ENCODE data around the gene FAM81A.
"Not testable (repeated sequence)": the region's sequence is repeated elsewhere in the genome, so short reads cannot be mapped to it uniquely, and the experiment has no call there.

FAM81A gene

GRCh38 chr15:59398220-59398619 lies 39.8 kb upstream of the FAM81A start:
- DNase-seq (ENCODE audit: low read depth), result no peak
- no peak overlapping the region for H3K4me3 ChIP-seq (ENCODE audit: low read depth, low read length)
- no peak for TF ChIP-seq CTCF (IDR thresholded peaks at IDR 0.05; ENCODE audit: control insufficient read depth, extremely low read depth, insufficient read depth)

- DNase-seq (ENCODE audit: low read depth), result no peak
- no peak for TF ChIP-seq CTCF (IDR thresholded peaks at IDR 0.05; ENCODE audit: control insufficient read depth, extremely low read depth, insufficient read depth)
- no peak overlapping the region for H3K4me3 ChIP-seq (ENCODE audit: low read depth, low read length)
Measured at GRCh38 chr15:59399465-59400102, 38.4 kb upstream of the FAM81A start.

- DNase-seq (ENCODE audit: low read depth), result no peak
- TF ChIP-seq CTCF (IDR thresholded peaks at IDR 0.05; ENCODE audit: control insufficient read depth, extremely low read depth, insufficient read depth), result no peak
- H3K4me3 ChIP-seq (ENCODE audit: low read depth, low read length), result no peak overlapping the region
Measured at GRCh38 chr15:59400103-59400813, 37.7 kb upstream of the FAM81A start.

DNA sequence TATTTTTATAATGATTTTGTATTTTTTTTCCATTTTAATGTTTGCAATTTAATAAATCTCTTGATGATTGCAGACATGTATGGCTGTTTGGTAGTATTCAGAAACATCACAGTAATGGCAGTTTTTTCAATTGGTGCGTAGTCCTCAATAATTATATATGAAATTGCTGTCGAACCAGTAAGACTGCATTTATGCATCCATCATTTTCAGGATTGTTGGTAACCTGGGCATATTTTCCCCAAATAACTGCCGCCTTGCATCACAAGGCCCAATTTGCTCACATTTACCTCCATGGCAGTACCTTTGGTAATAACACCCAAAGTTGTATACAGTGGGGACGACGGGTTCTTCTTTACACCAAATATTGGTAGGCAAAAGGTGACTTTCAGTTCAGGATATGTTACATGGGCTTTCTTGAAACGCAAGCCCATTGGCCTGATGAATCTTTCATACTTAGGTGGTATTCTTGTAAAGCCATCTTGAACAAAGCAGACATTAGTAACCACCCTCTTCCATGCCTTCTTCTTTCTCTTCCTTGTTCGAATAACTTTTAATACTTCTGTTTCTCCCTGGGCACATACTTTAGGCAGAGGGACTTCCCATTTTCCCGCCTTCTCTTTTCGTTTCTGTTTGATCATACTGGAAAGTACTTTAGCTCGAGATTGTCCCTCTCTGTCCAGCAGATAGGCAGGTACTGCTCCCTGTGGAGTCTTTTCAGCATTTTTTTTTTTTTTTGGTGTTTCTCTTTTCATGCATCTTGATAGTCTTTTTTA lies 36.7 kb upstream of the FAM81A start:
- not testable (repeated sequence) for DNase-seq (ENCODE audit: low read depth); H3K4me3 ChIP-seq (ENCODE audit: low read depth, low read length)

DNA sequence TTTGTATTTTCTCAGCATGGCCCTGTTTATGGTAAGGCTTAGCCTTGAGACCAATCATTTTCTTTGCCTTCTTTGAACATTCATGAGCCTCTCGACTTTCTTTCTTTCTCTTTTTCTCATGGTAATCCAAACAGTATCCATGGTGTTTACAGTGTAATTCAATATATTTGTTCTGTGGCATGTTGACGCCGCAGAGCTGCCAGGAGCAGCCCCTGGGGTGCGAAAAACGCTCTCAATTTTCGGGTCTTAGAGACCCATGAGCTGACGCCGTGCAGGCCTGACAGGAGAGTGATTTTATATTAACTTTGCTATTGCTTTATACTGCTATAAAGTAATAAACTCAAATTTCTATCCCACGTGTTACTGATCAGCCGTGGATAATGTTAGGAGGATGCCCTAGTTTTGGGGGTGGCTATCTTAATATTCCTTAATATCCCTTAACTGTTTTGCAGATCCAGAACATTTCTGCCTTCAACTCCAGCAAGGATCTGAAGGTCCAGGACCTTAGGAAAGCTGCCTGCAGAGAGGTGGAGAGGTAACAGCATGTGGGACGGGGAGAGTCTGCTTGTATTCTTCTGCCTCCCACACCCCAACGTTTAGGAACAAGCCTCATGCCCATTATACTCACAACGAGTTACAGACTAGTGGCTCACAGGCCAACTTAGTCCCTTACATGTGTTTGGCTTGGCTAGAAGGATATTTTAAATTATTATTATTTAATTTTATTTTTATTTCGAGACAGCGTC lies 36.0 kb upstream of the FAM81A start:
- H3K4me3 ChIP-seq (ENCODE audit: low read depth, low read length), result no peak overlapping the region
- no peak for DNase-seq (ENCODE audit: low read depth)
- TF ChIP-seq CTCF (IDR thresholded peaks at IDR 0.05; ENCODE audit: control insufficient read depth, extremely low read depth, insufficient read depth), result no peak

DNA sequence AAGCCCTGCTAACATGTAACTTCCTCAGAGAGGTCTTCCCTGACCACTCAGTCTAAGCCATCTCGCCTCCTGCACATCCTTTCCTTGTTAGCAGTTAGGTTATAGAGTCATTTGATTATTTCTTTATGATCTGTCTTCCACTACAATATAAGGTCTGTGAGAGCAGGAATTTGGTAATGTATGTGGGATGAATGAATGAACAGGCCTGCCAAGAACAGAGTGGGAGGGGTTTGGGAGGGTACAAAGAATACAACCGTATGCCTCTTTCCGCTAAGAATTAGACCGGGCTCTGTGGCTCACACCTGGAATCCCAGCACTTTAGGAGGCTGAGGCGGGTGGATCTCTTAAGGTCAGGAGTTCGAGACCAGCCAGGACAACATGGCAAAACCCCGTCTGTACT lies 32.9 kb upstream of the FAM81A start:
- H3K4me3 ChIP-seq (ENCODE audit: low read depth, low read length), result no peak overlapping the region
- no peak for DNase-seq (ENCODE audit: low read depth)
- TF ChIP-seq CTCF (IDR thresholded peaks at IDR 0.05; ENCODE audit: control insufficient read depth, extremely low read depth, insufficient read depth), result no peak

- H3K4me3 ChIP-seq (ENCODE audit: low read depth, low read length), result no peak overlapping the region
- no peak for TF ChIP-seq CTCF (IDR thresholded peaks at IDR 0.05; ENCODE audit: control insufficient read depth, extremely low read depth, insufficient read depth)
Measured at GRCh38 chr15:59406446-59406845, 31.5 kb upstream of the FAM81A start.

More at GRCh38 chr15:59406446-59406845, 31.5 kb upstream of the FAM81A start:
- no peak for DNase-seq (ENCODE audit: low read depth)

Measured in LNCaP clone FGC (cell line).